Measurements from ENCODE around the gene MGAT4B.
A peak's percentile ranks its signal among the peaks of the same experiment; 100 is the strongest.
"Not testable (repeated sequence)": the region's sequence is repeated elsewhere in the genome, so short reads cannot be mapped to it uniquely, and the experiment has no call there.

MGAT4B gene

DNA sequence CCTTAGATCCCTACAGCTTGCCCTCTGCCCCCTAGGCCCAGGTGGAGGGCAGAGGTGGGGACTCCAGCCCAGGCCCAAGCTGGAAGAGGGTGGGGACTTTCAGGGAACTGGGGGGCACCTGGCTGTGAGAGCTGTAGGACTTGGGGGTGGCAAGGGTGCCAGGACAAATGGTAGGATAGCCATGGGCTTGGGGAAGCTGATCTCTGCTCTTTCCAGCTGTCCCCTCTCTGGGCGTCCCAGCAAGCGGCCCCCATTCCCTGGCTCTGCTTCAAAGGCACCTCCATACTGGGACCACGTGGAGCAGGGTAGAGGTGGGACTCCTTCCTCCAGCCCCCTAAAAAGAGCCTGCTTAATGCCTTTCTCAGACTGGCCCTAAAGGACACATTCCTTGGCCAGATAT lies 12.5 kb downstream of the MGAT4B start:
- DNase-seq: no peak

GRCh38 chr5:179793468-179794139 lies 13.1 kb downstream of the MGAT4B start, which contains the start of gene LTC4S:
LTC4S (plus strand) TSS chr5:179793986; CDS start chr5:179794081, 95 bp downstream.
- DNase-seq: peak; percentile 72

- DNase-seq: no peak
Observed at GRCh38 chr5:179792612-179793467, 13.8 kb downstream of the MGAT4B start.

DNA sequence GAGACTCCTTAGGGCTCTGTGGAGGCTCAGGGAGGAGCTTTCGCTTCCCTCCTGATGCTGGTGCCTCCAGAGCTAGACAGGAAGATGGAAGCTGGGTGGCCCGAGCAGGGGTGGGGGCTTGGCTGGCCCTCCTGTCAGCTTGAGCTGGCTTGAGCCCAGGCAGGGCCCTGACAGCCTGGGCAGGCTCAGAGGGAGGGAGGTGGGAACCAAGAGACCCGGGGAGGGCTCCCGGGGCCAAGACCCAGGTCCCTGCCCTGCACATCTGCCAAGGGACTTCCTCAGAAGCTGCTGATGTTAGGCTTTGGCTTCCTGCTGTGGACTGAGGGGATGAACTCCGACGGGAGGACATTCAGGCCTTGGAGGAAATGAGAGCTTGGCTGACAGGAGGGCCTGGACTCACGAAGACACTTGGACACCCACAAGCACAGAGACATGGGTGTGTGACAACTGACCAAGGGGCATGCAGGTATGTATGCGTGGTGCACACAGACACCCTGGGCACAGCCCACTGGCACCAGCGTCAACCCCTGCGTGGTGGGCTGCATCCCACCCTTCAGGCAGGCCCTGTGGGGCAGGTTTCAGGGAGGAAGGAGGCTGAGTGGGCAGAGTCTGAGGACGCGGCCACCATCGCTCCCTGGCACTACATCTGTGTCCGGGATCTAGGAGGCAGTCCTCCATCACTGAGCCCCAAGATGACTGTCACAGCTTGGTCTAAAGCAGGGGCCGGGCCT lies 14.6 kb downstream of the MGAT4B start:
- DNase-seq: no peak

GRCh38 chr5:179789278-179789677 lies 17.4 kb downstream of the MGAT4B start:
- not testable (repeated sequence) for DNase-seq

DNA sequence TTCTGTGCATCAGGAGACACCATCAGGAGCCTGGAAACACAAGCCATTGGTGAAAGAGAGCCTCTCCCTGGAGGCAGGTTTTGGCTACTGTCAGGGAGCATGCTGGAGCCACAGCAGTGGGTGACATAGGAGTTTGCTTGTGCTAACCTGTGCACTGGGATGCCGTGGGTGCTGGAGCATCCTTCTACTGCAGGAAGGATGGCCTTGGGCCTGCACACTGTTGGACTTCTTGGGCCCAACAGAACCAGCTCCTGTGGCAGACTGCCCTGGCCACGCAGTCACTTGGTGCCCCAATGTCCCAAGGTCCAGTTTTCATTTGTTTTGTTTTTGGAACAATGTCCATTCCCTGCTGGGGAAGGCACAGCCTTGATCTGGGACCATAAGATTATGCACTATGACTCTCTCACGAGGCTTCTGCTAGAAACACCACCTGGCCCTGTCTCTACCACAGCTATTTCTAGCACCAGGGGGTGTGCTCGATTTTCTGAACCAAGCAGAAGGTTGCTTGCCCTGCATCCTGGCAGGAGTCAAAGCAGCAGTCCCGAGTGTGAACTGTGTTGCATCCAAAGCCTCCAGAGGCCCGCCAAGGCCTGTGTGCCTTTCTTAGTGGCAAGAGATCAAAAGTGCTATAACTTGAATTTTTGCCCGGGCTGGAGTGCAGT lies 18.3 kb downstream of the MGAT4B start:
- no peak for DNase-seq

DNA sequence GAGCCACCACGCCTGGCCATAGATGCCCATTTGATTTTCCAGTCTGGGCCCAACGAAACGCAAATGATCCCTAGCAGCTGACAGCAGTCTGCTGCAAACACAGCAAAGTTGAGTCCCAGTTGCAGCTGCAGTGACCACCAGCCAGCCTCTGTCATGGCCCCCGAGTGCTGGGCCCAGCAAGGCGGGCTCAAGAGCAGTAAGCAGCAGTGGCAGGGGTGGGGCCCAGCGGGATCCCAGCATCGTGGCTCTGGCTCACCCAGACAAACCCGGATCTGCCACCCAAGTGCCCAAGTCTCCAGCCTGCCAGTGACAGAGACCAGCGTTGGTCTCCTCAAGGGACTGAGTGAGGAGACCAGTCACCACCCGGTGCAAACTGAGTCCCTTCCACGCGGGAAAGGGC lies 19.8 kb downstream of the MGAT4B start:
- DNase-seq: no peak

GRCh38 chr5:179783128-179783527 lies 23.5 kb downstream of the MGAT4B start:
- DNase-seq: no peak

DNA sequence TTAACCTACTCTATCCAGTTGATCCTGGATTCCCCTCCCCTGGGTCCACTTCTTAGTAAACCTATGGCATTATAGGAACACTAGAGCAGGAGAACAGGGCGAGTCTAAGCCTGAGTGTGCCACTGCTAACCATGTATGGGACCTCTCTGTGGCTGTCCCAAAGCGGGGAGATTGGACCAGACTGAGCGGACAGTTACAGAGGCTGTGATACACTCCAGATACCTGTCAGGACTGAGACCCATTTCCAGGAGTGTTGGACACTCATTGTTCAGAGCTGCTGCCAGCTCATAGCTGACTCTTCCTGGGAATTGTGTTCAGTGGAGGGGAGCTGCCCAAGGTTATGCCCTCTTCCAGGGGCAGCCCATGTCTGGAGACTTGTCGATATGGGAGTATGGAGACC lies 24.8 kb downstream of the MGAT4B start:
- no peak for DNase-seq

DNA sequence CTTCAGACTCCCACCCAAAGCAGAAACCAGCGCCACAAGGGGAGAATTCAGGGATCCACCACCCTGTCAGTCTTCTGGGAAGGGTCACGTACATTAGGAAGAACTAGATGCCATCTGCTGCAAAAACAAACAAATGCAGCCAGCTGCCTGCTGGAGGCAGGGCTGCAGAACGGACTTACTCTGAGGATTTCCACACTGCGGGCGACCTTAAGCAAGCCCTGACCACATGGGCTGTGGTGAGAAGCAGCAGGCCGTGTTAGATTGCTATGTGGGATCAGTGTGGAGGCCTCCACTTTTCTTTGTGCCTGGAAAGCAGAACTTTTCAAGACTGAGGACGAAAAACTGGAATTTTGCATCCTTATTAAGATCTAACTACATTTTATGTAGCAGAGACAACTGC lies 26.3 kb downstream of the MGAT4B start:
- DNase-seq: no peak

GRCh38 chr5:179779826-179780225 lies 26.8 kb downstream of the MGAT4B start:
- no peak for DNase-seq

- DNase-seq: no peak
Observed at GRCh38 chr5:179778591-179778990, 28.1 kb downstream of the MGAT4B start.

DNA sequence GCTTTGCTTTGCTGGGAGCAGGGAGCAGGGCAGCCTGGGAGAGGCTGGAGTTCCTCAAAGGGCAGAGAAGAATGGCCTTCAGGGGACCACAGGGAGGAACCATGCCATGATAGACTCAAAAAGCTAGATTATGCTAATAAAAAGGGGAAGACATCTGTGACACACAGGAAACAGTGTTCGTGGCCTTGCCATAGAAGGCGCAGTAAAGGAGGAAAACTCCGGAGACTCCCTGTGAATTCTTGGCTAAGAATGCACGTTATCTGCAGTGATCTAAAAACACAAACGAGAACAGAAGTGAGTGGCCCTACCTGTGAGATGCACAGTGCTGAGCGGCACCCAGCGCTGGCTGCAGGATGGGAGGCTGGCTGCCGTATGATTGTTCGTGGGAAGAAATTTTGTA lies 28.8 kb downstream of the MGAT4B start:
- no peak for DNase-seq

GRCh38 chr5:179777456-179777855 lies 29.2 kb downstream of the MGAT4B start:
- DNase-seq: no peak

- no peak for DNase-seq
Observed at GRCh38 chr5:179776411-179776938, 30.2 kb downstream of the MGAT4B start.

GRCh38 chr5:179774442-179774841 lies 32.2 kb downstream of the MGAT4B start:
- no peak for DNase-seq

DNA sequence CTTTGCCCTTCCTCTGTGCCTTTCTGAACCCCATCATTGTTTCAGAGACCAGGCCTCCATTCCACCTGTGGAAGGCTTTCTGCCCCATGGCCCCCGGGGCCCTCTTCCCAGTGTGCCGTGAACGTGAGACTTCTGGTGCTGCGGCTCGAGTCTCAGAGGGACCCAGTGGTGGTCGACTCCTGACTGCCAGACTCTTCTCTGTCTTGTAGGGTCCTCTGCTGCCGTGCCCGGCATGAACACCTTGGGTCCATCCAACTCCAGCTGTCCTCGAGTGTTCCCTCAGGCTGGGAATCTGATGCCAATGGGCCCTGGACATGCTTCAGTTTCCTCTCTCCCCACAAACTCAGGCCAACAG lies 33.0 kb downstream of the MGAT4B start:
- no peak for DNase-seq

GRCh38 chr5:179772351-179772750 lies 34.3 kb downstream of the MGAT4B start:
- no peak for DNase-seq

GRCh38 chr5:179771311-179771895 lies 35.3 kb downstream of the MGAT4B start:
- DNase-seq: no peak

DNA sequence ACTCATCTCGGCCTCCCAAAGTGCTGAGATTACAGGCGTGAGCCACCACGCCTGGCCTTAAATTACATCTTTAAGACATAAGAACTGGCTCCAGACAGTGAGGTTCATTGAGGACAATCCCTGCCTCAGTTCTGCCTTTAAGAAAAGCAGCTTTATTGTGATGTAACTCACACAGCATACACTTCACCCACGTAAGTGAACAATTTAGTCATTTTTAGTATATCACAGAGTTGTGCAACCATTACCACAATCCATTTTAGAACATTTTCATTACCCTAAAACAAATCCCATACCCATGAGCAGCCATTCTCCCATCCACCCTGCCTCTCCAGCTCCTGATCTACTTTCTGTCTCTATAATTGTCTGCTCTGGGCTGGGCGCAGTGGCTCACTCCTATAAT lies 36.9 kb downstream of the MGAT4B start:
- DNase-seq: no peak

GRCh38 chr5:179769271-179769670 lies 37.4 kb downstream of the MGAT4B start:
- DNase-seq: no peak

DNA sequence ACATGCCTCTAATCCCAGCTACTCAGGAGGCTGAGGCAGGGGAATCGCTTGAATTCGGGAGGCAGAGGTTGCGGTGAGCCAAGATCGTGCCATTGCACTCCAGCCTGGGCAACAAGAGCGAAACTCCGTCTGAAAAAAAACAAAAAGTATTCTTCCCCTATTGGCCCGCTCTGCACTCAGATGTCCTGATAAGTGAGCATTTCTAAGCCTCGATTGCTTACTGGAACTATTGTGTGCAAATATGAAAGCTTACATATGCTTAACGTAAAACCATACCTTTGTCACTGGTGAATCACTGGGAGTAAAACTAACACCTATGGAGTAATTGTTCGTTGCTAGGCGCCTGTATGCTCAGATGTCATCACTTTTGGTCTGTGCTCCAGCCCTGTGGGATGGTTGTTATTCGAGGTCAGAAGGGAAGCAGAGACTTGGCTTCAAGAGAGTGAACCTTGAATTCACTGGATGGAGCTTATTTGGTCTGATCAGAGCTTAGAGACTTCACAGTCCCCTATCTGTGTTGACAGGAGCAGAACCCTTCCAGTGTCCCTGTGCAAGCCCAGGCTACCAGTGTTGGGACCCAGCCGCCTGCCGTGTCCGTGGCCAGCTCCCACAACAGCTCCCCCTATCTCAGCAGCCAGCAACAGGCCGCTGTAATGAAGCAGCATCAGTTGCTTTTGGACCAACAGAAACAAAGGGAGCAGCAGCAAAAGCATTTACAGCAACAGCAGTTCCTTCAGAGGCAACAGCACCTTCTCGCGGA lies 38.2 kb downstream of the MGAT4B start:
- no peak for DNase-seq
